ENCODE measurements around the gene TSHZ3. TPM values are rescaled to one million over a fixed set of nuclear protein-coding genes. Genes with fewer than 3 reads are reported as not detected.

The TSHZ3 gene
- total RNA-seq, 6 experiments from 2014 or later, result 9.1 to 14.0 (median 13.1) TPM

DNA sequence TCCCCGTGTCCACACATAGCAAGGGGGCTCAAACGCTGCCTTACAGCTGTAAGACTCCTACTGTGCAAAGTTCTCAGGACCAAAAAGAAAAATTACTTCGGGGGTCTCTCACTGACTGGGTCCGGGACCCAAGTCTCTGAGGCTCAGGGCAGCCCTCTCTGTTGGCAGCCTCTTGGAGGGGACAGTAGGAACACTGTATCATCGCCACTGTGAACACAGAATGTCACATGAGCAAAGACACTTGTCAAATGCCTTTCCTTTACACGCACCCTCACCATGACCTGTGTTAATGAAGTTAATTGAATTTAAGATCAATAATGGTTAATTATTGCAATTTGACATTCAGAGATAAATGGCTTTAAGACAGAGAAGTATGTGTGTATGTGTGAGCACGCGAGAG, 49.6 kb downstream of the TSHZ3 start:
- TF ChIP-seq, protein P1, sequence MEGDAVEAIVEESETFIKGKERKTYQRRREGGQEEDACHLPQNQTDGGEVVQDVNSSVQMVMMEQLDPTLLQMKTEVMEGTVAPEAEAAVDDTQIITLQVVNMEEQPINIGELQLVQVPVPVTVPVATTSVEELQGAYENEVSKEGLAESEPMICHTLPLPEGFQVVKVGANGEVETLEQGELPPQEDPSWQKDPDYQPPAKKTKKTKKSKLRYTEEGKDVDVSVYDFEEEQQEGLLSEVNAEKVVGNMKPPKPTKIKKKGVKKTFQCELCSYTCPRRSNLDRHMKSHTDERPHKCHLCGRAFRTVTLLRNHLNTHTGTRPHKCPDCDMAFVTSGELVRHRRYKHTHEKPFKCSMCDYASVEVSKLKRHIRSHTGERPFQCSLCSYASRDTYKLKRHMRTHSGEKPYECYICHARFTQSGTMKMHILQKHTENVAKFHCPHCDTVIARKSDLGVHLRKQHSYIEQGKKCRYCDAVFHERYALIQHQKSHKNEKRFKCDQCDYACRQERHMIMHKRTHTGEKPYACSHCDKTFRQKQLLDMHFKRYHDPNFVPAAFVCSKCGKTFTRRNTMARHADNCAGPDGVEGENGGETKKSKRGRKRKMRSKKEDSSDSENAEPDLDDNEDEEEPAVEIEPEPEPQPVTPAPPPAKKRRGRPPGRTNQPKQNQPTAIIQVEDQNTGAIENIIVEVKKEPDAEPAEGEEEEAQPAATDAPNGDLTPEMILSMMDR (IDR thresholded peaks at IDR 0.05), result no peak
- H3K27me3 Mint-ChIP-seq (ENCODE audit: insufficient read depth), result no peaks in the 10 kb centered on the region
- H3K9me3 Mint-ChIP-seq, result no peaks in the 10 kb centered on the region
- no peaks in the 10 kb centered on the region for H3K4me1 Mint-ChIP-seq (ENCODE audit: low read depth)
- DNase-seq, result no peak
- no peak overlapping the region for H3K27ac Mint-ChIP-seq
- H3K4me3 Mint-ChIP-seq, result no peak overlapping the region
- H3K36me3 Mint-ChIP-seq (ENCODE audit: low read depth), result peaks cover 9% of the 10 kb centered on the region

DNA sequence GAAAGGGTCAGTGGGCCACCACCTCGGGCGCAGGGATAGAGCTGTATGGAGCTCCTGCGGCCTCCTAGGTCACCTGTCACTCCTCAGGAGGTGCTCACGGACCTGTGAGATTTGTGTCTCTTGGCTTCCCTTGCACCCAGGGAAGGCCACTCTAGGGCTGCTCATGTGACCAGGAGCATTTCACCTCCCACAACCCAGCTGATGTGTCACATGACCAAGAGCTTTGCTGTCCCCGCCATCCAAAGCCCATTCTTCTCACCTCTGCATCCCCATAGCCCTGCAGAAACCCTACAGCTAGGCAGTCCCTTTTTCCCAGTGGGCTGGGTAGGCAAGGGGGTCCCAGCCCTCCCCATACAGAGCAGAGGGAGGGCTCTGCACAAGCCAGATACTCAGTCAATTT, 51.2 kb downstream of the TSHZ3 start:
- Mint-ChIP-seq H3K36me3 (ENCODE audit: low read depth) (peaks cover 15% of the 10 kb centered on the region), H3K4me1 (ENCODE audit: low read depth) (no peaks in the 10 kb centered on the region), H3K27ac (peak overlapping the region; percentile 6; the same call in 1 of the 2 replicates), H3K27me3 (ENCODE audit: insufficient read depth) (no peaks in the 10 kb centered on the region), H3K9me3 (no peaks in the 10 kb centered on the region), H3K4me3 (no peak overlapping the region)
- TF ChIP-seq, protein P1 (IDR thresholded peaks at IDR 0.05), result no peak
- DNase-seq, result no peak

DNA sequence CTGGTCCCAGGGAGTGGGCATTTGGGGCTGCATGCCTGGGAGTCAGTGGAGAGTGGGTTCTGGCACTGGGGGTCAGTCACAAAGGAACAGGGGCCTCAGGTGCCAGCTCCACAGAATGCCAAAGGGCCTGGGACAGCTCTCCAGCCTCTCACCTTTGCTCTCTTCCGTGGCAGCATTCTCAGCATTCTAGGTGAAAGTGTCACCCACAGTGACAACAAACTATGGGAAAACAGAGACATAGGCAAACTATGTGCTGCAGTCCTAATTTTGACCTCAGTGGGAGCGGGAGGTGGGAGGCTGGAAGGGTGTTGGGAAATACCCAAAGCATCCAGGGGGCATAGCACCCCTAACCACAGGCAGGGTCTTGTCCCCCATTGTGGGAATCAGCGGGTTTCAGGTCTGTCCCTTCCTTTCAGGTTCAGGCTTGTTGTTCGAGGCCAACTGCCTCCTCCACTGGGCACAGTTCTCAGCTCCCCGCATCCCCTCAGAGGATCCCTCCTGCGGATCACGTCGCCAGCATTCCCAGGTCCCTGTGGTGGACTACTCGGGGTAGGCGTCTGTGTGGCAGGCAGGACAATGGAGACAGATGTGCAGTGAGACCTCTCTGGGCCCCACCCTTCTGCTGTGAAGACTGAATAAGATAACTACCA, 52.4 kb downstream of the TSHZ3 start:
- Mint-ChIP-seq H3K27me3 (ENCODE audit: insufficient read depth) (no peaks in the 10 kb centered on the region), H3K4me1 (ENCODE audit: low read depth) (no peaks in the 10 kb centered on the region), H3K9me3 (no peaks in the 10 kb centered on the region), H3K27ac (no peak overlapping the region), H3K4me3 (no peak overlapping the region), H3K36me3 (ENCODE audit: low read depth) (peaks cover 15% of the 10 kb centered on the region)
- TF ChIP-seq, protein P1 (IDR thresholded peaks at IDR 0.05), result no peak
- no peak for DNase-seq

DNA sequence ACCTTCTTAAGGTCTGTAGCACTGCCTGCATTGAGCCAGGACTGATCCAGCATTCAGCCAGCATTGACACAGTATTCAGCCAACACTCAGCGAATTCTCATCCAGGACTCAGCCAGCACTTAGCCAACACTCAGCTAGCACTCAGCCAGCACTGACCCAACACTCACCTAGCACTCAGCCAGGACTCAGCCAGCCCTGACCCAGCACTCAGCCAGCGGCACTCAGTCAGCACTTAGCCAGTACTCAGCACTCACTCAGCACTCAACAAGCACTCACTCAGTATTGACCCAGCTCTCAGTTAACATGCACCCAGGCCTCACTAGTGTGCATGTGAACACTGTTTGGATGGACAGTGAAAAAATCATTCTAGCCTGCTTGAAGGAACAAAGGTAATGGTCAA, 55.0 kb downstream of the TSHZ3 start:
- Mint-ChIP-seq H3K27me3 (ENCODE audit: insufficient read depth) (no peaks in the 10 kb centered on the region), H3K27ac (no peak overlapping the region), H3K36me3 (ENCODE audit: low read depth) (peaks cover 15% of the 10 kb centered on the region), H3K4me1 (ENCODE audit: low read depth) (peaks cover 6% of the 10 kb centered on the region), H3K9me3 (no peaks in the 10 kb centered on the region), H3K4me3 (no peak overlapping the region)
- DNase-seq, result no peak
- TF ChIP-seq, protein P1 (IDR thresholded peaks at IDR 0.05), result no peak

DNA sequence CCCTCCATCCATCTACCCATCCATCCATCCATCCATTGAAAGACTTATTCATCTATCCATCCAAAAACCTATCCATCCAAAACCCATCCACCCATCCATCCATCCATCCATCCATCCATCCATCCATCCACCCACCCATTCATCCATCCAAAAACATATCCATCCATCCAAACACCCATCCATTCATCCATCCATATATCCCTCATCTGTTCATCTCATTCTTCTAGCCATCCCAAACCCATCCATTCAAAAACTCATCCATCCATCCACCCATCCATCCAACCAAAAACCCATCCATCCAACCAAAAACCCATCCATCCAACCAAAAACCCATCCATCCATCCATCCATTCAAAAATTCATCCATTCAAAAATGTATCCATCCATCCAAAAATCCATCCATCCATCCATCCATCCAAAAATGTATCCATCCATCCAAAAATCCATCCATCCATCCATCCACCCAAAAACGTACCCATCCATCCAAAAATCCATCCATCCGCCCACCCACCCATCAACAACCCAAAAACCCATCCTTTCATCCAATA, 56.5 kb downstream of the TSHZ3 start:
- Mint-ChIP-seq H3K36me3 (ENCODE audit: low read depth) (peaks cover 15% of the 10 kb centered on the region), H3K27ac (no peak overlapping the region), H3K9me3 (no peaks in the 10 kb centered on the region), H3K4me3 (no peak overlapping the region), H3K4me1 (ENCODE audit: low read depth) (peaks cover 6% of the 10 kb centered on the region), H3K27me3 (ENCODE audit: insufficient read depth) (no peaks in the 10 kb centered on the region)
- no peak for DNase-seq
- TF ChIP-seq, protein P1 (IDR thresholded peaks at IDR 0.05), result no peak
